Neural progenitor cell (in vitro differentiated cells): ENCODE results near the gene SERP2.

Experiments used
- EZH2 ChIP-seq: fragments of 200-600 bp; sonication (generic); IDR thresholded peaks from 2 replicates; pipeline ENCODE4 v1.6.1; 2017; ENCODE audit warnings: antibody characterized with exemption, mild to moderate bottlenecking, moderate library complexity
- TF ChIP-seq, protein P1 (sequence below): fragments of 200-600 bp; sonication (generic); IDR thresholded peaks from 2 replicates; pipeline ENCODE4 v1.5.1; 2017; ENCODE audit warnings: antibody characterized with exemption, mild to moderate bottlenecking

DNA sequence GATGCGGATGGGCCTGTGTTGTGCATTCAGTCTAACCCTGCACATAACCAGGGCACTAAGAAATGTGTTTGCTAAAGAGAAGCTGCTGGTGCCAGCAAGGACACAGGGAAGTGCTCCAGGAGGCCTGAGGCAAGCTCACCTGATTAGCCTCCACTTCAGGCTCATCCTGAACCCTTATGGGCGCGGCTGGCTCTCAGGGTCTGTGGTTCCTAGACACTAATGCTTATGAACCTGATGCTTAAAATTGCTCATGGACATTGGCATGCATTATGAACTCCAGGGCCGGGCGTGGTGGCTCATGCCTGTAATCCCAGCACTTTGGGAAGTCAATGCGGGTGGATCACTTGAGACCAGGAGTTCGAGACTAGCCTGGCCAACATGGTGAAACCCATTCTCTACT is 34.3 kb downstream of the SERP2 start:
- TF ChIP-seq, protein P1, sequence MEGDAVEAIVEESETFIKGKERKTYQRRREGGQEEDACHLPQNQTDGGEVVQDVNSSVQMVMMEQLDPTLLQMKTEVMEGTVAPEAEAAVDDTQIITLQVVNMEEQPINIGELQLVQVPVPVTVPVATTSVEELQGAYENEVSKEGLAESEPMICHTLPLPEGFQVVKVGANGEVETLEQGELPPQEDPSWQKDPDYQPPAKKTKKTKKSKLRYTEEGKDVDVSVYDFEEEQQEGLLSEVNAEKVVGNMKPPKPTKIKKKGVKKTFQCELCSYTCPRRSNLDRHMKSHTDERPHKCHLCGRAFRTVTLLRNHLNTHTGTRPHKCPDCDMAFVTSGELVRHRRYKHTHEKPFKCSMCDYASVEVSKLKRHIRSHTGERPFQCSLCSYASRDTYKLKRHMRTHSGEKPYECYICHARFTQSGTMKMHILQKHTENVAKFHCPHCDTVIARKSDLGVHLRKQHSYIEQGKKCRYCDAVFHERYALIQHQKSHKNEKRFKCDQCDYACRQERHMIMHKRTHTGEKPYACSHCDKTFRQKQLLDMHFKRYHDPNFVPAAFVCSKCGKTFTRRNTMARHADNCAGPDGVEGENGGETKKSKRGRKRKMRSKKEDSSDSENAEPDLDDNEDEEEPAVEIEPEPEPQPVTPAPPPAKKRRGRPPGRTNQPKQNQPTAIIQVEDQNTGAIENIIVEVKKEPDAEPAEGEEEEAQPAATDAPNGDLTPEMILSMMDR, result no peak
- TF ChIP-seq EZH2, result no peak
